MM.1S (cell line): Measurements from ENCODE around the gene SCN4A.
"Not testable (repeated sequence)": the region's sequence is repeated elsewhere in the genome, so short reads cannot be mapped to it uniquely, and the experiment has no call there.

Experiments used
- CTCF ChIP-seq: fragments of 300-600 bp; sonication (generic); IDR thresholded peaks from 2 replicates; pipeline ENCODE4 v1.5.1; 2016; ENCODE audit warnings: antibody characterized with exemption, low read length, mixed read lengths
- EZH2 ChIP-seq: fragments of 300-600 bp; sonication (generic); optimal IDR thresholded peaks from 2 replicates; pipeline ENCODE3; 2017; ENCODE audit warnings: low read depth, mild to moderate bottlenecking, antibody characterized with exemption, low read length, mixed read lengths

- TF ChIP-seq CTCF, EZH2: not testable (repeated sequence)
These were observed 65.4 kb downstream of the SCN4A start for GRCh38 chr17:63907161-63907778.
